Ishikawa (cell line): Measurements from ENCODE around the gene C12orf57.
A peak's percentile ranks its signal among the peaks of the same experiment; 100 is the strongest.

ENCODE experiments used
- CEBPB ChIP-seq: IDR thresholded peaks from 2 replicates; pipeline ENCODE4 v1.6.1; 2012
- CREB1 ChIP-seq: IDR thresholded peaks from 2 replicates; pipeline ENCODE4 v1.6.1; 2012; ENCODE audit warnings: low read depth
- EP300 ChIP-seq: IDR thresholded peaks from 2 replicates; pipeline ENCODE4 v1.6.1; 2012; ENCODE audit warnings: borderline replicate concordance
- FOXM1 ChIP-seq: IDR thresholded peaks from 2 replicates; pipeline ENCODE4 v1.6.1; 2012; ENCODE audit warnings: low read depth, borderline replicate concordance
- MAX ChIP-seq: IDR thresholded peaks from 2 replicates; pipeline ENCODE4 v1.6.1; 2012
- NFIC ChIP-seq: IDR thresholded peaks from 2 replicates; pipeline ENCODE4 v1.6.1; 2012
- RAD21 ChIP-seq: IDR thresholded peaks from 2 replicates; pipeline ENCODE4 v1.6.1; 2012; ENCODE audit warnings: low read depth
- REST ChIP-seq: IDR thresholded peaks from 2 replicates; pipeline ENCODE4 v1.6.1; 2012; ENCODE audit warnings: low read depth, mild to moderate bottlenecking
- TAF1 ChIP-seq: IDR thresholded peaks from 2 replicates; pipeline ENCODE4 v1.6.1; 2012; ENCODE audit warnings: low read depth, mild to moderate bottlenecking
- TCF12 ChIP-seq: IDR thresholded peaks from 2 replicates; pipeline ENCODE4 v1.6.1; 2012; ENCODE audit warnings: low read depth
- TEAD4 ChIP-seq: IDR thresholded peaks from 2 replicates; pipeline ENCODE4 v1.6.1; 2012
- YY1 ChIP-seq: IDR thresholded peaks from 2 replicates; pipeline ENCODE4 v1.6.1; 2012; ENCODE audit warnings: low read depth
- ZBTB7A ChIP-seq: IDR thresholded peaks from 2 replicates; pipeline ENCODE4 v1.6.1; 2012; ENCODE audit warnings: low read depth
- TF ChIP-seq, protein P1 (sequence below): IDR thresholded peaks from 2 replicates; pipeline ENCODE4 v1.6.1; 2012

The C12orf57 gene

GRCh38 chr12:6939191-6939540, 4.7 kb upstream of the C12orf57 start:
- no peak for TF ChIP-seq REST

DNA sequence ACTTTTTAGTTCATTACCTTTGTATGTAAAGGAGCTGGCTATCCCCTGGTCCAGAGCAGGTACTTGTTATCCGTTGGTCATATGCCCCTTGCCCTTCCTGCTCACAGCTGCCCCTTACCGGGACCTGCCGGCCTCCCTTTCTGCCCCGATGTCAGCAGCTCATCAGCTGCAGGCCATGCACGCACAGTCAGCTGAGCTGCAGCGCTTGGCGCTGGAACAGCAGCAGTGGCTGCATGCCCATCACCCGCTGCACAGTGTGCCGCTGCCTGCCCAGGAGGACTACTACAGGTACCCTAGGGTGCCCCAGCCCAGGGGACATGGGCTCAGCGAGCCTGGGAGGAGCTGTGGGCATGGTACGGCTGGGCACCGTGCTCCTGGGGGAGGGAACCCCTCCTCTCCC, 2.6 kb upstream of the C12orf57 start:
- TF ChIP-seq TCF12 (no peak), RAD21 (no peak), FOXM1 (no peak), ZBTB7A (no peak), TEAD4 (no peak), CEBPB (no peak), REST (no peak), NFIC (no peak)
- TF ChIP-seq, protein P1, sequence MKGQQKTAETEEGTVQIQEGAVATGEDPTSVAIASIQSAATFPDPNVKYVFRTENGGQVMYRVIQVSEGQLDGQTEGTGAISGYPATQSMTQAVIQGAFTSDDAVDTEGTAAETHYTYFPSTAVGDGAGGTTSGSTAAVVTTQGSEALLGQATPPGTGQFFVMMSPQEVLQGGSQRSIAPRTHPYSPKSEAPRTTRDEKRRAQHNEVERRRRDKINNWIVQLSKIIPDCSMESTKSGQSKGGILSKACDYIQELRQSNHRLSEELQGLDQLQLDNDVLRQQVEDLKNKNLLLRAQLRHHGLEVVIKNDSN: no peak

GRCh38 chr12:6941782-6942181, 2.0 kb upstream of the C12orf57 start:
- 0 out of 2 replicates have a peak, but pooled peaks have one; percentile 18 for TF ChIP-seq ZBTB7A
- TF ChIP-seq YY1: no peak

GRCh38 chr12:6942331-6942665, 1.5 kb upstream of the C12orf57 start:
- no peak for TF ChIP-seq CREB1
- TF ChIP-seq ZBTB7A: no peak
- TF ChIP-seq NFIC: no peak
- TF ChIP-seq RAD21: no peak
- no peak for TF ChIP-seq TAF1
- no peak for TF ChIP-seq MAX
- no peak for TF ChIP-seq FOXM1
- TF ChIP-seq, protein P1: no peak
- TF ChIP-seq YY1: no peak
- TF ChIP-seq CEBPB: no peak
- no peak for TF ChIP-seq EP300

DNA sequence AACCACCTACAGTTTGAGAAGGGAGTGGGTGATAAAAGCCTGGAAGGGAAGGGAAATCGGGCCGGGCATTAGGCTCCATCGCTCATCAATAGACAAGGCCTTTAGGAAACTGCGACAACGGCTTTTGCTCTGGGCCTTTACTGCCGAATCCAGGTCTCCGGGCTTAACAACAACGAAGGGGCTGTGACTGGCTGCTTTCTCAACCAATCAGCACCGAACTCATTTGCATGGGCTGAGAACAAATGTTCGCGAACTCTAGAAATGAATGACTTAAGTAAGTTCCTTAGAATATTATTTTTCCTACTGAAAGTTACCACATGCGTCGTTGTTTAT, 467 bp upstream of the C12orf57 start:
- no peak for TF ChIP-seq RAD21
- TF ChIP-seq FOXM1: no peak
- no peak; the same call in 1 of the 2 replicates for TF ChIP-seq TAF1
- TF ChIP-seq, protein P1: no peak
- no peak for TF ChIP-seq TCF12
- no peak for TF ChIP-seq CREB1
- TF ChIP-seq MAX: no peak
- TF ChIP-seq EP300: no peak

DNA sequence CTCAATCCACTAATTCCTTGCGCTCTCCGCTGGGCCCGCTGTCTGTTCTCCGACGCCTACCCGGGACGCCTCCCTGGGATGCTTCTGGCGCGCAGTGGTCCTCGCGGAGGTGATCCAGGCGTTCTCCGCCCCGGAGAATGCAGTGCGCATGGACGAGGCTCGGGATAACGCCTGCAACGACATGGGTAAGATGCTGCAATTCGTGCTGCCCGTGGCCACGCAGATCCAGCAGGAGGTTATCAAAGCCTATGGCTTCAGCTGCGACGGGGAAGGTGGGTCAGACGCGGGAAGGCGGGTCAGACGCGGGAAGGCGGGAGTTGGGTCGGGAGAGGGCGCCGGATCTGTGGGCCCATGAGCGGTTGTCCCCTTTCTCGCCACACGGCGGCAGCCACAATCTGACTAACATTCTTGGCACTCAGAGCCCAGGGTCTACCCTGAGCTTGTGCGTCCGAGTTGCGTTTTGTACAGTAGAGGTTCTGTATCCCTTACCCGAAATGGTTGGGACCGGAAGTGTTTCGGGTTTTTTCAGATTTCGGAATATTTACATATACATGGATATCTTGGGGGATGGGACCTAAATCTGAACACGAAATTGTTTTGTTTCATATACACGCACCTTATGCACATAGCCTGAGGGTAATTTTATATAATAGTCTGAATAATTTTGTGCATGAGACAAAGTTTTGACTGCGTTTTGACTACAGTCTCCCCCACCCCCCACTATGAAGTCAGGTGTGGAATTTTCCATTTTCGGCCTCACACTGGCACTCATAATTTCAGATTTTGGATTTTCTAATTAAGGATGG, 762 bp downstream of the C12orf57 start:
- TF ChIP-seq CEBPB: 0 out of 2 replicates have a peak, but pooled peaks have one; percentile 2
- peak; percentile 94 for TF ChIP-seq RAD21
- no peak; the same call in 1 of the 2 replicates for TF ChIP-seq TCF12
- no peak for TF ChIP-seq CREB1
- TF ChIP-seq NFIC: peak; percentile 49
- 0 out of 2 replicates have a peak, but pooled peaks have one; percentile 16 for TF ChIP-seq FOXM1
- TF ChIP-seq ZBTB7A: no peak; the same call in 1 of the 2 replicates
- peak; percentile 48; the same call in 1 of the 2 replicates for TF ChIP-seq YY1
- peak; percentile 35 for TF ChIP-seq TEAD4
- no peak for TF ChIP-seq TAF1
- TF ChIP-seq EP300: no peak
- peak; percentile 84 for TF ChIP-seq MAX
